ENCODE measurements around the gene GJB1. TPM values are rescaled to one million over a fixed set of nuclear protein-coding genes. Genes with fewer than 3 reads are reported as not detected.

GJB1 gene
- total RNA-seq, 1 experiment from 2014 or later, result 351 TPM

- DNase-seq (ENCODE audit: low read depth, low spot score), result no peak
- in situ Hi-C loops (cut with HindIII; ENCODE audit: low pct_unique_long_range_greater_than_20kb, low sequenced_read_pairs), result no loop called here
Measured at GRCh38 chrX:71210816-71211215, 12.2 kb upstream of the GJB1 start.

GRCh38 chrX:71212536-71212935, 10.5 kb upstream of the GJB1 start:
- DNase-seq (ENCODE audit: low read depth, low spot score), result no peak
- in situ Hi-C loops (cut with HindIII; ENCODE audit: low pct_unique_long_range_greater_than_20kb, low sequenced_read_pairs), result no loop called here

- in situ Hi-C loops (cut with HindIII; ENCODE audit: low pct_unique_long_range_greater_than_20kb, low sequenced_read_pairs), result no loop called here
- DNase-seq (ENCODE audit: low read depth, low spot score), result no peak
Measured at GRCh38 chrX:71214152-71214551, 8.9 kb upstream of the GJB1 start.

GRCh38 chrX:71214604-71215337, 8.3 kb upstream of the GJB1 start:
- DNase-seq (ENCODE audit: low read depth, low spot score), result no peak
- in situ Hi-C loops (cut with HindIII; ENCODE audit: low pct_unique_long_range_greater_than_20kb, low sequenced_read_pairs), result no loop called here

GRCh38 chrX:71215338-71215912, 7.6 kb upstream of the GJB1 start:
- in situ Hi-C loops (cut with HindIII; ENCODE audit: low pct_unique_long_range_greater_than_20kb, low sequenced_read_pairs), result no loop called here

GRCh38 chrX:71216485-71216884, 6.5 kb upstream of the GJB1 start:
- in situ Hi-C loops (cut with HindIII; ENCODE audit: low pct_unique_long_range_greater_than_20kb, low sequenced_read_pairs), result no loop called here
- DNase-seq (ENCODE audit: low read depth, low spot score), result no peak

More at GRCh38 chrX:71215338-71215912, 7.6 kb upstream of the GJB1 start:
- no peak for DNase-seq (ENCODE audit: low read depth, low spot score)

- no peak for DNase-seq (ENCODE audit: low read depth, low spot score)
- in situ Hi-C loops (cut with HindIII; ENCODE audit: low pct_unique_long_range_greater_than_20kb, low sequenced_read_pairs), result no loop called here
Measured at GRCh38 chrX:71217298-71217697, 5.7 kb upstream of the GJB1 start.

- in situ Hi-C loops (cut with HindIII; ENCODE audit: low pct_unique_long_range_greater_than_20kb, low sequenced_read_pairs), result no loop called here
- DNase-seq (ENCODE audit: low read depth, low spot score), result no peak
Measured at GRCh38 chrX:71221145-71221544, 1.9 kb upstream of the GJB1 start.

GRCh38 chrX:71224098-71224708, 1.2 kb downstream of the GJB1 start:
- DNase-seq (ENCODE audit: low read depth, low spot score), result no peak
- in situ Hi-C loops (cut with HindIII; ENCODE audit: low pct_unique_long_range_greater_than_20kb, low sequenced_read_pairs), result no loop called here

GRCh38 chrX:71225009-71225408, 2.0 kb downstream of the GJB1 start:
- in situ Hi-C loops (cut with HindIII; ENCODE audit: low pct_unique_long_range_greater_than_20kb, low sequenced_read_pairs), result no loop called here
- DNase-seq (ENCODE audit: low read depth, low spot score), result no peak

- DNase-seq (ENCODE audit: low read depth, low spot score), result no peak
Measured at GRCh38 chrX:71225676-71226075, 2.7 kb downstream of the GJB1 start.

GRCh38 chrX:71227370-71228062, 4.5 kb downstream of the GJB1 start:
- in situ Hi-C loops (cut with HindIII; ENCODE audit: low pct_unique_long_range_greater_than_20kb, low sequenced_read_pairs), result no loop called here
- peak; percentile 22 for DNase-seq (ENCODE audit: low read depth, low spot score)

More at GRCh38 chrX:71225676-71226075, 2.7 kb downstream of the GJB1 start:
- in situ Hi-C loops (cut with HindIII; ENCODE audit: low pct_unique_long_range_greater_than_20kb, low sequenced_read_pairs), result no loop called here

- DNase-seq (ENCODE audit: low read depth, low spot score), result no peak
- in situ Hi-C loops (cut with HindIII; ENCODE audit: low pct_unique_long_range_greater_than_20kb, low sequenced_read_pairs), result no loop called here
Measured at GRCh38 chrX:71228063-71228642, 5.1 kb downstream of the GJB1 start.

- no peak for DNase-seq (ENCODE audit: low read depth, low spot score)
- in situ Hi-C loops (cut with HindIII; ENCODE audit: low pct_unique_long_range_greater_than_20kb, low sequenced_read_pairs), result no loop called here
Measured at GRCh38 chrX:71235482-71235881, 12.5 kb downstream of the GJB1 start.

GRCh38 chrX:71236836-71237235, 13.8 kb downstream of the GJB1 start:
- DNase-seq (ENCODE audit: low read depth, low spot score), result no peak
- in situ Hi-C loops (cut with HindIII; ENCODE audit: low pct_unique_long_range_greater_than_20kb, low sequenced_read_pairs), result no loop called here

- DNase-seq (ENCODE audit: low read depth, low spot score), result no peak
- in situ Hi-C loops (cut with HindIII; ENCODE audit: low pct_unique_long_range_greater_than_20kb, low sequenced_read_pairs), result no loop called here
Measured at GRCh38 chrX:71239781-71240180, 16.8 kb downstream of the GJB1 start.

- no peak for DNase-seq (ENCODE audit: low read depth, low spot score)
- in situ Hi-C loops (cut with HindIII; ENCODE audit: low pct_unique_long_range_greater_than_20kb, low sequenced_read_pairs), result no loop called here
Measured at GRCh38 chrX:71241301-71241700, 18.3 kb downstream of the GJB1 start.

Measured in SK-MEL-5 (cell line).